OCI-LY1 (cell line): Measurements from ENCODE around the gene CACNA1E.

Experiments
- CTCF ChIP-seq: fragments of 200-600 bp; sonication (generic), shearing (Covaris generic); IDR thresholded peaks from 2 replicates; pipeline ENCODE4 v1.5.1; 2017; ENCODE audit warnings: mild to moderate bottlenecking, antibody characterized with exemption, low read length, moderate library complexity, mixed read lengths
- EZH2 ChIP-seq: fragments of 200-600 bp; sonication (generic), shearing (Covaris generic); IDR thresholded peaks from 2 replicates; pipeline ENCODE4 v1.8.0; 2017; ENCODE audit warnings: borderline replicate concordance, mixed run types, mild to moderate bottlenecking, antibody characterized with exemption, low read length, moderate library complexity, mixed read lengths

DNA sequence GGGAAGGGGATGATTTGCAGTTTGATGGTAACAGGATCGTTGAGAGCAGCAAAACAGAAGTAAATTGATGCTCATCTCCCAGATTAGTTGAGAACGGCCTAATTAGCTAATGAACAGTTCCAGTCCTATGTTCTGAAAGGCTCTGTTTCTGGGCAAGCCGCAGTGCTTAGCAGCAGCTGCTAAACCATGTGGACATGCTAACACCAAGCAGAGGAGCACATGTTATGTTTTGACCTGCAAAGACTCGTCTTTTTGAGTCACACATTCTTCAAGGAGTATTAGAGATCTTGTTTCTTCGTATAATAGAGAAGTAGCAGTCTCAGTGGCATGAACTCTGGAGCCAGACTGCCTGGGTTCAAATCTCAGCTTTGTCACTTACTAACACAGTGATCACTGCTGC lies 58.1 kb downstream of the CACNA1E start:
- TF ChIP-seq CTCF, result no peak
- TF ChIP-seq EZH2, result no peak
